HEK293 (cell line): ENCODE data around the gene KCNMB4.

Experiments
- CTCF ChIA-PET: fragments of 350-600 bp; formaldehyde crosslinking; extraction: SDS; loops from one replicate; lab custom pipeline; 2021; ENCODE audit warnings: antibody characterized with exemption; lab: Yijun Ruan, JAX
- POLR2A ChIA-PET: fragments of 300-600 bp; formaldehyde crosslinking; extraction: SDS; loops from one replicate; lab custom pipeline; 2020; ENCODE audit warnings: antibody characterized with exemption, inconsistent platforms; lab: Yijun Ruan, JAX
- H3K27ac ChIP-seq: fragments of 200-500 bp; sonication (Bioruptor generic); 2 replicates; pipeline ENCODE4 v1.5.1; 2014; ENCODE audit warnings: low read depth, low read length, control low read depth, inconsistent platforms; ENCODE audit errors: extremely low read depth
- H3K36me3 ChIP-seq, 2 experiments: fragments of 200-500 bp in 1 of 2; sonication (Bioruptor generic) in 1 of 2; 1 replicate in 1 of 2; 2 replicates in 1 of 2; pipeline ENCODE4 v1.5.1; 2014 to 2017; ENCODE audit warnings: inconsistent platforms in 2 of 2, low read length in 2 of 2; ENCODE audit not compliant: control insufficient read depth in 2 of 2, insufficient read depth in 1 of 2
- H3K4me1 ChIP-seq: fragments of 200-500 bp; sonication (Bioruptor generic); 2 replicates; pipeline ENCODE4 v1.5.1; 2014; ENCODE audit warnings: mild to moderate bottlenecking, low read length, inconsistent platforms; ENCODE audit not compliant: control insufficient read depth, insufficient read depth
- H3K4me3 ChIP-seq: 2 replicates; pipeline ENCODE4 v1.5.1; 2011; ENCODE audit warnings: low read depth, mild to moderate bottlenecking, control low read depth, low read length, moderate library complexity
- H3K9me3 ChIP-seq: fragments of 200-500 bp; sonication (Bioruptor generic); 2 replicates; pipeline ENCODE4 v1.5.1; 2014; ENCODE audit warnings: low read depth, low read length, inconsistent platforms; ENCODE audit not compliant: control insufficient read depth, insufficient read depth
- IKZF3 ChIP-seq: fragments of 450-650 bp; IDR thresholded peaks from 2 replicates; pipeline ENCODE4 v1.5.0; 2018; ENCODE audit warnings: missing biosample characterization, mild to moderate bottlenecking, missing genetic modification characterization, moderate library complexity
- KLF10 ChIP-seq: fragments of 450-650 bp; IDR thresholded peaks from 2 replicates; pipeline ENCODE4 v1.5.1; 2018; ENCODE audit warnings: missing biosample characterization, mild to moderate bottlenecking, missing genetic modification characterization
- MEIS1 ChIP-seq: sonication (generic); formaldehyde crosslinking; IDR thresholded peaks from 2 replicates; pipeline ENCODE4 v1.8.1; 2022; ENCODE audit warnings: missing genetic modification reagents, mild to moderate bottlenecking, borderline replicate concordance
- REST ChIP-seq: fragments of 450-650 bp; formaldehyde crosslinking; IDR thresholded peaks from 2 replicates; pipeline ENCODE4 v1.5.1; 2016; ENCODE audit warnings: missing biosample characterization, missing genetic modification characterization
- SCRT1 ChIP-seq: fragments of 450-650 bp; formaldehyde crosslinking; IDR thresholded peaks from 2 replicates; pipeline ENCODE4 v1.5.1; 2016; ENCODE audit warnings: missing biosample characterization, missing genetic modification characterization, borderline replicate concordance
- SCRT2 ChIP-seq: fragments of 450-650 bp; formaldehyde crosslinking; IDR thresholded peaks from 2 replicates; pipeline ENCODE4 v1.5.1; 2016; ENCODE audit warnings: missing biosample characterization, missing genetic modification characterization
- TSHZ1 ChIP-seq: fragments of 450-650 bp; formaldehyde crosslinking; IDR thresholded peaks from 2 replicates; pipeline ENCODE4 v1.5.1; 2016; ENCODE audit warnings: missing biosample characterization, missing genetic modification characterization, borderline replicate concordance
- YY1 ChIP-seq: fragments of 450-650 bp; formaldehyde crosslinking; IDR thresholded peaks from 2 replicates; pipeline ENCODE4 v1.5.1; 2018; ENCODE audit warnings: missing biosample characterization, missing genetic modification characterization
- ZBTB48 ChIP-seq: fragments of 450-650 bp; formaldehyde crosslinking; IDR thresholded peaks from 2 replicates; pipeline ENCODE4 v1.5.1; 2016; ENCODE audit warnings: missing biosample characterization, missing genetic modification characterization
- ZFHX2 ChIP-seq: fragments of 450-650 bp; formaldehyde crosslinking; conservative IDR thresholded peaks from 2 replicates; pipeline ENCODE4 v1.5.1; 2016; ENCODE audit warnings: missing biosample characterization, missing genetic modification characterization
- ZFP37 ChIP-seq: fragments of 450-650 bp; formaldehyde crosslinking; IDR thresholded peaks from 2 replicates; pipeline ENCODE4 v1.5.1; 2016; ENCODE audit warnings: missing biosample characterization, missing genetic modification characterization
- ZNF146 ChIP-seq: fragments of 450-650 bp; formaldehyde crosslinking; IDR thresholded peaks from 2 replicates; pipeline ENCODE4 v1.5.1; 2016; ENCODE audit warnings: missing biosample characterization, missing genetic modification characterization
- ZNF175 ChIP-seq: fragments of 450-650 bp; formaldehyde crosslinking; IDR thresholded peaks from 2 replicates; pipeline ENCODE4 v1.5.1; 2016; ENCODE audit warnings: missing biosample characterization, missing genetic modification characterization
- ZNF18 ChIP-seq: fragments of 450-650 bp; formaldehyde crosslinking; IDR thresholded peaks from 2 replicates; pipeline ENCODE4 v1.5.1; 2016; ENCODE audit warnings: missing biosample characterization, missing genetic modification characterization
- ZNF211 ChIP-seq: fragments of 450-650 bp; formaldehyde crosslinking; IDR thresholded peaks from 2 replicates; pipeline ENCODE4 v1.5.1; 2016; ENCODE audit warnings: low read depth, missing biosample characterization, missing genetic modification characterization
- ZNF280C ChIP-seq: fragments of 450-650 bp; formaldehyde crosslinking; IDR thresholded peaks from 2 replicates; pipeline ENCODE4 v1.5.1; 2016; ENCODE audit warnings: missing biosample characterization, missing genetic modification characterization
- ZNF335 ChIP-seq: fragments of 450-650 bp; formaldehyde crosslinking; conservative IDR thresholded peaks from 2 replicates; pipeline ENCODE4 v1.5.1; 2016; ENCODE audit warnings: missing biosample characterization, missing genetic modification characterization
- ZNF404 ChIP-seq: fragments of 450-650 bp; formaldehyde crosslinking; IDR thresholded peaks from 2 replicates; pipeline ENCODE4 v1.5.1; 2017; ENCODE audit warnings: missing biosample characterization, missing genetic modification characterization
- ZNF521 ChIP-seq: fragments of 450-650 bp; formaldehyde crosslinking; IDR thresholded peaks from 2 replicates; pipeline ENCODE4 v1.5.1; 2017; ENCODE audit warnings: missing biosample characterization, mild to moderate bottlenecking, missing genetic modification characterization
- ZNF555 ChIP-seq: fragments of 450-650 bp; formaldehyde crosslinking; conservative IDR thresholded peaks from 2 replicates; pipeline ENCODE4 v1.5.1; 2017; ENCODE audit warnings: missing biosample characterization, mild to moderate bottlenecking, missing genetic modification characterization, inconsistent platforms
- ZNF785 ChIP-seq: fragments of 450-650 bp; formaldehyde crosslinking; IDR thresholded peaks from 2 replicates; pipeline ENCODE4 v1.5.1; 2016; ENCODE audit warnings: missing biosample characterization, missing genetic modification characterization
- ZNF830 ChIP-seq: fragments of 450-650 bp; IDR thresholded peaks from 2 replicates; pipeline ENCODE4 v1.5.0; 2018; ENCODE audit warnings: missing biosample characterization, missing genetic modification characterization, low read depth, mild to moderate bottlenecking, moderate library complexity
- ZSCAN23 ChIP-seq: fragments of 450-650 bp; formaldehyde crosslinking; IDR thresholded peaks from 2 replicates; pipeline ENCODE4 v1.5.1; 2016; ENCODE audit warnings: missing biosample characterization, missing genetic modification characterization

Gene KCNMB4

GRCh38 chr12:70415987-70416386 lies 49.9 kb downstream of the KCNMB4 start:
- Histone ChIP-seq H3K4me1 (no peaks in the 10 kb centered on the region), H3K36me3 (no peaks in the 10 kb centered on the region; a peak in 1 of 3 replicates), H3K4me3 (no peak overlapping the region), H3K27ac (no peak overlapping the region), H3K9me3 (no peaks in the 10 kb centered on the region)
- ChIA-PET CTCF (interaction anchor here (0.5 to 0.6 kb wide), 2 partner anchors 52 to 511 kb away, joined by 4 read pairs; no protein-coding TSS in a partner anchor), POLR2A (no interaction called here)
- TF ChIP-seq ZBTB48 (tag by site-specific recombination) (no peak), YY1 (tag by site-specific recombination) (no peak), ZNF404 (tag by site-specific recombination) (no peak), ZFHX2 (tag by site-specific recombination) (no peak), ZNF280C (tag by site-specific recombination) (no peak), ZSCAN23 (tag by site-specific recombination) (no peak), ZNF521 (tag by site-specific recombination) (no peak), ZNF830 (tag by site-specific recombination) (no peak), IKZF3 (tag by site-specific recombination) (no peak), ZNF18 (tag by site-specific recombination) (no peak)

GRCh38 chr12:70417121-70417520 lies 51.0 kb downstream of the KCNMB4 start:
- H3K9me3 ChIP-seq = no peaks in the 10 kb centered on the region
- H3K4me1 ChIP-seq = no peaks in the 10 kb centered on the region
- no peak overlapping the region for H3K4me3 ChIP-seq
- ChIA-PET CTCF (no interaction called here), POLR2A (no interaction called here)
- TF ChIP-seq MEIS1 (CRISPR knock-in tag) (no peak), ZNF146 (tag by site-specific recombination) (no peak), SCRT2 (tag by site-specific recombination) (no peak), ZFP37 (tag by site-specific recombination) (no peak), KLF10 (tag by site-specific recombination) (no peak), ZNF555 (tag by site-specific recombination) (no peak), ZNF335 (tag by site-specific recombination) (no peak)
- no peak overlapping the region for H3K27ac ChIP-seq
- no peaks in the 10 kb centered on the region; a peak in 1 of 3 replicates for H3K36me3 ChIP-seq

DNA sequence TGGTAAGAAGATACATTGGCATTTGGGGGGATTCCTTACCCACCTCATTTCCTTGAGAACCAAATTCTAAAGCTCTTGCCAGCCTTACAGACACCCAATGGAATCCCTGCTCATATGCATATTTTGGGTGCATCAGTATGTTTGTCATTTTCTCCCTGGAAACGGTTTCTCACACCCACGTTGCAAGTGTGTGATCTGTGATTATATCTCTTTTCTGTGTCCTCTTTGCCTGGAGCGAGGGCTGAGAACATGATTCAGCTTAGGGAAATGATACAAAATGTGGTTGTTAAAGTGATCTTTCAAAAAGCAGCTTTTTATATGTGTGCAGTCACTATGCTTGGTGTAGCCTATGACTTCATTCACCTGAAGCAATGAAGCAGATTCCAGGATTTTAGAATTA lies 52.0 kb downstream of the KCNMB4 start:
- ChIA-PET CTCF (no interaction called here), POLR2A (no interaction called here)
- Histone ChIP-seq H3K9me3 (no peaks in the 10 kb centered on the region), H3K4me1 (no peaks in the 10 kb centered on the region), H3K4me3 (no peak overlapping the region), H3K36me3 (no peaks in the 10 kb centered on the region; a peak in 1 of 3 replicates), H3K27ac (no peak overlapping the region)
- TF ChIP-seq TSHZ1 (tag by site-specific recombination) = no peak
- no peak for TF ChIP-seq REST (tag by site-specific recombination)
- no peak for TF ChIP-seq ZSCAN23 (tag by site-specific recombination)
- TF ChIP-seq ZNF211 (tag by site-specific recombination) = no peak
- TF ChIP-seq ZNF785 (tag by site-specific recombination) = no peak
- no peak for TF ChIP-seq ZNF175
- TF ChIP-seq SCRT1 = no peak
